Fibroblast of lung (primary cell): ENCODE measurements around the gene MCHR2. TPM values are rescaled to one million over a fixed set of nuclear protein-coding genes. Genes with fewer than 3 reads are reported as not detected.

Experiments
- DNase-seq, 2 donors: peaks; one replicate each; pipeline versions ENCODE4 v3.0.0 to v3.0.0-alpha.2; 2010; ENCODE audit warnings: low read depth in 2 of 2
- H2AFZ ChIP-seq: 2 replicates; pipeline ENCODE4 v1.5.1; 2012; ENCODE audit warnings: low read length, control low read depth, inconsistent platforms
- H3K27ac ChIP-seq: 2 replicates; pipeline ENCODE4 v1.5.1; 2011; ENCODE audit warnings: low read length, control low read depth; ENCODE audit not compliant: insufficient read depth
- H3K27me3 ChIP-seq: 2 replicates; pipeline ENCODE4 v1.5.1; 2011; ENCODE audit warnings: mild to moderate bottlenecking, low read length; ENCODE audit not compliant: control insufficient read depth, insufficient read depth
- H3K36me3 ChIP-seq: 2 replicates; pipeline ENCODE4 v1.5.1; 2011; ENCODE audit warnings: low read length; ENCODE audit not compliant: control insufficient read depth, insufficient read depth
- H3K4me1 ChIP-seq: 2 replicates; pipeline ENCODE4 v1.5.1; 2011; ENCODE audit warnings: low read length; ENCODE audit not compliant: control insufficient read depth, insufficient read depth; ENCODE audit errors: extremely low read depth
- H3K4me2 ChIP-seq: 2 replicates; pipeline ENCODE4 v1.5.1; 2011; ENCODE audit warnings: low read length, control low read depth; ENCODE audit not compliant: insufficient read depth; ENCODE audit errors: extremely low read depth
- H3K4me3 ChIP-seq, 4 experiments: fragments of 200-600 bp in 1 of 4; sonication (generic) in 1 of 4; replicated peaks in 1 of 4; 2 replicates each; pipeline ENCODE4 v1.5.1; 2011 to 2016; ENCODE audit warnings: low read length in 4 of 4, low read depth in 3 of 4, mild to moderate bottlenecking in 3 of 4, control low read depth in 2 of 4, inconsistent platforms in 1 of 4, mixed read lengths in 1 of 4; ENCODE audit not compliant: insufficient read depth in 1 of 4; ENCODE audit errors: control extremely low read depth in 1 of 4
- H3K79me2 ChIP-seq: 2 replicates; pipeline ENCODE4 v1.5.1; 2012; ENCODE audit warnings: mild to moderate bottlenecking, low read length, inconsistent platforms; ENCODE audit not compliant: control insufficient read depth, insufficient read depth
- H3K9ac ChIP-seq: 2 replicates; pipeline ENCODE4 v1.5.1; 2011; ENCODE audit warnings: mild to moderate bottlenecking, low read length, control low read depth; ENCODE audit not compliant: insufficient read depth
- H3K9me3 ChIP-seq: 2 replicates; pipeline ENCODE4 v1.5.1; 2012; ENCODE audit warnings: low read depth, low read length; ENCODE audit not compliant: control insufficient read depth, insufficient read depth
- H4K20me1 ChIP-seq: 2 replicates; pipeline ENCODE4 v1.5.1; 2011; ENCODE audit warnings: low read length; ENCODE audit not compliant: control insufficient read depth, insufficient read depth; ENCODE audit errors: extremely low read depth
- EZH2 ChIP-seq: IDR thresholded peaks from 2 replicates; pipeline ENCODE4 v1.5.1; 2012; ENCODE audit warnings: low read length, control low read depth, mild to moderate bottlenecking; ENCODE audit errors: missing control alignments
- polyA plus RNA-seq, 2 donors: library from polyadenylated mRNA; depleted of rRNA in 1 of 2; stranded (reverse) in 1 of 2; unstranded in 1 of 2; fragments of >200 nt; gene quantifications; 2 replicates each; pipeline ENCODE4 v1.2.1, GENCODE V29; 2011 to 2012; ENCODE audit warnings: missing spikeins in 1 of 2
- total RNA-seq: library from RNA; depleted of rRNA; stranded (reverse); fragments of >200 nt; gene quantifications from 2 replicates; pipeline ENCODE4 v1.2.1, GENCODE V29; 2014
- TF ChIP-seq, protein P1 (sequence below), 2 donors: IDR thresholded peaks in 1 of 2; conservative IDR thresholded peaks in 1 of 2; 1 replicate in 1 of 2; 2 replicates in 1 of 2; pipeline ENCODE4 v1.5.1; 2011 to 2012; ENCODE audit warnings: low read length in 2 of 2, control low read depth in 1 of 2, inconsistent platforms in 1 of 2, low read depth in 1 of 2, mild to moderate bottlenecking in 1 of 2

The MCHR2 gene
- total and polyA plus RNA-seq, 2 donors (not counting 1 experiment from before 2014, with no cell fraction given), result 0.03 TPM; not detected in 1

DNA sequence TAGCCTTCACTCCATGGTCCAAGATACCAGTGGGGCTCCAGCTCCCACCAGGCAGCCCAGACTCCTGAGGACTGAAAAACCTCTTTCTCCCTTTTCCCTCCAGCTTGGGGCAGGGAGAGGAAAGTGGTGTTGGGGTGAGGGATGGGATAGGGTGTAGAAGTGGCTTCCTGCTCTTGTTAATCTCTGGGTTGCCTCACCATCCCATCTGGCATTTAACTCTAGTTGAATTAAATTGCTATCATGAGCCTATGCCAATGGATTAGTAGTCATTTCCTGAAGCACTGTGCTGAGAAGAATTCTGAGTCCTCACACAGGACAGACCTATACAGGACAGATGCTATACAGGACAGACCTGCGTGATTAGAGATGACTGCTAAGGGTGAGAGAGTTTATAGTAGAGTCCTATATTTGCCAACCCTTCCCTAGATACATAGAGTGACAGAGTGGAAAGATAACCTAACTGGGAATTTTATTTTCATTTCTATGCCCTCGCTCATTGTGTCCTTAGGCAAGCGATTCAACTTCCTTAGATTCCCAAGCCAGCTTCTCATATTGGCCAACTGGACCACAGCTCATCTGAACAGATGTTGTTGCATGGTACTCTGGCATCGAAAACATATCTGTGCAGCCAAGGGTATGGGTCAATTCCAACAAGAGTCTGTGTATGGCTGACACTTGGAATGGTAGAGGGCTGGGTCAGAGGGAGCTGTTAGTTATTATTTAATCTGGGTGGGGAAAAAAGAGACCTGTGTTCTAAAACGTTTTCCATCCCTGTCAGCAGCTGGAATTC is 42.8 kb downstream of the MCHR2 start:
- Histone ChIP-seq H4K20me1 (no peaks in the 10 kb centered on the region), H3K27ac (no peak overlapping the region), H3K9ac (no peak overlapping the region), H3K4me3 (no peak overlapping the region), H3K4me2 (no peak overlapping the region), H2AFZ (no peak overlapping the region), H3K79me2 (no peaks in the 10 kb centered on the region), H3K27me3 (no peaks in the 10 kb centered on the region), H3K4me1 (no peaks in the 10 kb centered on the region), H3K9me3 (no peaks in the 10 kb centered on the region), H3K36me3 (no peaks in the 10 kb centered on the region)
- no peak for DNase-seq
- no peak for TF ChIP-seq EZH2
- TF ChIP-seq, protein P1, sequence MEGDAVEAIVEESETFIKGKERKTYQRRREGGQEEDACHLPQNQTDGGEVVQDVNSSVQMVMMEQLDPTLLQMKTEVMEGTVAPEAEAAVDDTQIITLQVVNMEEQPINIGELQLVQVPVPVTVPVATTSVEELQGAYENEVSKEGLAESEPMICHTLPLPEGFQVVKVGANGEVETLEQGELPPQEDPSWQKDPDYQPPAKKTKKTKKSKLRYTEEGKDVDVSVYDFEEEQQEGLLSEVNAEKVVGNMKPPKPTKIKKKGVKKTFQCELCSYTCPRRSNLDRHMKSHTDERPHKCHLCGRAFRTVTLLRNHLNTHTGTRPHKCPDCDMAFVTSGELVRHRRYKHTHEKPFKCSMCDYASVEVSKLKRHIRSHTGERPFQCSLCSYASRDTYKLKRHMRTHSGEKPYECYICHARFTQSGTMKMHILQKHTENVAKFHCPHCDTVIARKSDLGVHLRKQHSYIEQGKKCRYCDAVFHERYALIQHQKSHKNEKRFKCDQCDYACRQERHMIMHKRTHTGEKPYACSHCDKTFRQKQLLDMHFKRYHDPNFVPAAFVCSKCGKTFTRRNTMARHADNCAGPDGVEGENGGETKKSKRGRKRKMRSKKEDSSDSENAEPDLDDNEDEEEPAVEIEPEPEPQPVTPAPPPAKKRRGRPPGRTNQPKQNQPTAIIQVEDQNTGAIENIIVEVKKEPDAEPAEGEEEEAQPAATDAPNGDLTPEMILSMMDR (conservative IDR thresholded peaks at IDR 0.05 in 1 of 2, IDR thresholded peaks at IDR 0.05 in 1 of 2; ENCODE audit: low read depth in 1 of 2, low read length in 2 of 2), result no peak

DNA sequence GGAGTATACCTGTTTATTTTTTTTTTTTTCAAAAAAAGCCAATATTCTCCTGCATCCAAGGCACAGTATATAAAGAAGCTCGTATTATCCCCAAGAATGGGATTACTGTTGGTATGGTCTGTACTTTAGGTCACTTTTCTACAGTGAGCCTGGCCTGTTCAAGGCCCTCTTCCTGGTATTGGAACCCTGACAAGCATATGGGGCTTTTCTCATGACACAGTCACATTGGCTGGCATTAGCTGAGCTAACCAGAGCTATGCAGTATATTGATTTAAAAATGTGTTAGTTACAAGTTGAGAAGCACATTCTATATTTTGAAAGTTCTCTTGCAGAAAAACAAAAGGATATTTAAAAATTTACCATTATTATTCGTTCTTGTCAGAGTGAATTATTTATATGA is 48.0 kb downstream of the MCHR2 start:
- no peak overlapping the region for H3K4me2 ChIP-seq
- DNase-seq, result no peak
- no peak overlapping the region for H3K4me3 ChIP-seq
- no peaks in the 10 kb centered on the region for H3K27me3 ChIP-seq
- no peaks in the 10 kb centered on the region for H3K4me1 ChIP-seq
- TF ChIP-seq EZH2, result no peak
- TF ChIP-seq, protein P1 (conservative IDR thresholded peaks at IDR 0.05 in 1 of 2, IDR thresholded peaks at IDR 0.05 in 1 of 2; ENCODE audit: low read depth in 1 of 2, low read length in 2 of 2), result no peak
- no peak overlapping the region for H3K27ac ChIP-seq
- no peak overlapping the region for H2AFZ ChIP-seq
- H3K79me2 ChIP-seq, result no peaks in the 10 kb centered on the region
- no peaks in the 10 kb centered on the region for H3K9me3 ChIP-seq
- H3K36me3 ChIP-seq, result no peaks in the 10 kb centered on the region
- H3K9ac ChIP-seq, result no peak overlapping the region
- H4K20me1 ChIP-seq, result no peaks in the 10 kb centered on the region

DNA sequence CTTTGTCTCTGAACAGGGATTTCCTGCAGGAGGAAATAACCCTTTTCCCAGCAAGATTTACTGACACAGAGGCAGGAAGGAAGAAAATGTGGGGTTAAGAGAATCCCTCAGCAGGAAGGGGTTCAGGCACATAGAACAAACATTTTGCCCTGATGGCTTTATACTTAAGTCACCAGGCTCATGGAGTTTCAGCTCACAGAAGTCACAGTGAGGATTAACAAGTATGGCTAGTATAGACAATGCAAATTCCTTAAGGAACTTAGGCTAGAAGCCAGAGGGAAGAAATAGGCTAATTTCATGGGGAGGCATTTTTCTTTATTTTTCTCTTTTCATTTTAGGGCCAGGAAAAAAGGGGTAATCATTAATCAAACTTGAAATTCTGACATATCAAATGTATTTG is 50.2 kb downstream of the MCHR2 start:
- H3K4me1 ChIP-seq, result no peaks in the 10 kb centered on the region
- H3K9me3 ChIP-seq, result no peaks in the 10 kb centered on the region
- H3K27ac ChIP-seq, result no peak overlapping the region
- no peak overlapping the region for H3K4me3 ChIP-seq
- H3K9ac ChIP-seq, result no peak overlapping the region
- no peaks in the 10 kb centered on the region for H3K79me2 ChIP-seq
- H3K36me3 ChIP-seq, result no peaks in the 10 kb centered on the region
- no peak for TF ChIP-seq EZH2
- TF ChIP-seq, protein P1 (conservative IDR thresholded peaks at IDR 0.05 in 1 of 2, IDR thresholded peaks at IDR 0.05 in 1 of 2; ENCODE audit: low read depth in 1 of 2, low read length in 2 of 2), result no peak
- H4K20me1 ChIP-seq, result no peaks in the 10 kb centered on the region
- no peaks in the 10 kb centered on the region for H3K27me3 ChIP-seq
- no peak for DNase-seq
- H2AFZ ChIP-seq, result no peak overlapping the region
- H3K4me2 ChIP-seq, result no peak overlapping the region
